Effector memory CD4-positive, alpha-beta T cell (primary cell): ENCODE results near the gene P4HA2.

Source experiments
- DNase-seq, 3 donors: peaks; one replicate each; pipeline ENCODE4 v3.0.0-alpha.2; 2020
- H3K27ac ChIP-seq: 2 replicates; pipeline ENCODE4 v1.7.0; 2013; ENCODE audit warnings: mild to moderate bottlenecking, low read length, moderate library complexity; ENCODE audit not compliant: insufficient read depth, poor library complexity, severe bottlenecking
- H3K27me3 ChIP-seq: replicated peaks from 2 replicates; pipeline ENCODE4 v1.7.0; 2013; ENCODE audit warnings: mild to moderate bottlenecking, low read length; ENCODE audit not compliant: insufficient read depth, control insufficient read depth, poor library complexity, severe bottlenecking
- H3K36me3 ChIP-seq: 2 replicates; pipeline ENCODE4 v1.7.0; 2013; ENCODE audit warnings: mild to moderate bottlenecking, low read length, moderate library complexity; ENCODE audit not compliant: control insufficient read depth, insufficient read depth
- H3K4me1 ChIP-seq: 2 replicates; pipeline ENCODE4 v1.7.0; 2013; ENCODE audit warnings: low read length, mild to moderate bottlenecking; ENCODE audit not compliant: control insufficient read depth, insufficient read depth, poor library complexity, severe bottlenecking
- H3K4me3 ChIP-seq: 2 replicates; pipeline ENCODE4 v1.7.0; 2013; ENCODE audit warnings: low read length, low read depth, mild to moderate bottlenecking; ENCODE audit not compliant: insufficient read depth, poor library complexity, severe bottlenecking
- H3K9me3 ChIP-seq: 2 replicates; pipeline ENCODE4 v1.7.0; 2013; ENCODE audit warnings: mild to moderate bottlenecking, low read length, moderate library complexity; ENCODE audit not compliant: control insufficient read depth

The P4HA2 gene

DNA sequence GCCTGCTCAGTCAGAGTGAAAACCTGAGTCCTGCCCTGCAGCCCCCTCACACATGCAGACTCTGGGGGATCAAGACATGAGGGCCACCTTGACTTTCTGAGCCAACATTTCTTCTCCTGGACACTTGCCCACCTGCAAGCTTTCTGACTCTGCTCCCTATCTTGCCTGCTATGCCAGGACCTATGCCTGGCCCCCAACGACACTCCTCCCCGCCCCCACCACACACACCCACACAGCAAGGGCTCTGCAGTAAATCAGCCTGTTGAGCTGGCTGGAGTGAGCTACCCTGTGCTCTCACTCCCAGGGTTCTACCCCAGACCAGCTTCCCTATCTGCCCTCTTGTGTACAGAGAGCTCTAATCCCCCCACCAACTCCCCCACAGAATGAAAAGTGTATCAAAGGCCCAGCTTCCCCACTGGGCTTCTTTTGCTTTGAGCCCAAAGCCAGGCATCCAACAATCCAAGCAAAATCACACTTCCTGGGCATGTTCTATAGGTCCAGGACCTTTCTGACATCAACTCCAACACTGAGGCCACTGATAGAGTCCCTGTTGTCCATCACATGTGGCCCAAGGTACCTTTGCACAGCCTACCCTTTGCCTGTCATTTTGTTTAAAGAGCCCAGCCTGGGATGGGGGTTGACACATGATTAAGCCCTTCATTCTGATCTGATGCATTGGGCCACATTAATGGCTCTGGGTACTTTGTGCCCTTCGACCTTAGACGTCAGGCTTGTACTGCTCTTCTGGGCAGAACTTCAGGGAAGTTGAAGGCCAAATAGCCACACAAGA is 37.1 kb upstream of the P4HA2 start:
- no peaks in the 10 kb centered on the region for H3K36me3 ChIP-seq
- no peaks in the 10 kb centered on the region for H3K27me3 ChIP-seq
- H3K9me3 ChIP-seq: no peaks in the 10 kb centered on the region
- H3K4me3 ChIP-seq: no peak overlapping the region
- H3K27ac ChIP-seq: no peak overlapping the region
- no peak for DNase-seq
- H3K4me1 ChIP-seq: no peaks in the 10 kb centered on the region

DNA sequence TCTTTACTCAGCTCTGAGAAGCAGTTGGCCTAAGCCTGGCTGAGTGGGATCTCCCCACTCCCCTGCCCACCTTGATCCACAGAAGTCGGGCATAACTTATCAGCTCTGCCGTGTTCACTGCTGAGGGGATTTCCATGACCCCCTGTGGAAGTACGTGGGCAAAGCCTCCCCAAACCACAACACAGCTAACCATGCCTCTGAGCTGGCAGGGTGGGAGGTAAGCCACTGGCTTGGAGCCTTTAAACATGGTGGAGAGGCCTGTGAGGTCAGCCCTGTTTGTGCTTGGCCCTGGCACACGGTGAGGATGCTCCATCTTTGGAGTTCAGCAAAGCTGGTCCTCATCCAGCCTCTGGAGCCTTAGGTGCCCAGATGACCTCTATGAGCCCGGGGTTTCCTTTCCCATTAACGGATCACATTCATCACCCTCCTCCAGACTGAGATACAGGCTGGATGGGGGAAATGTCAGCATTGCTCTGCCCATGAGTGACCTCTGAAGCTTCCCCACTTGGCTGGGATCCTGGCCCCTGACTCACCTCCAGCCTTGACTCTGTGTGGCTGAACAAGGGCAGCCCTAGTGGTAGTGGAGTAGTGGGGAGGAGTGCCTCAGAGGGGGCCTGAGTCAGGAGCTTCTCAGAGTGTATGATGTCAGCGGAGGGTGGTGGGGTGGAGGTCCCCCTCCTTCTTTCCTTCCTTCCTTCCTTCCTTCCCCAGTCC is 36.1 kb upstream of the P4HA2 start:
- Histone ChIP-seq H3K27ac (no peak overlapping the region), H3K4me3 (no peak overlapping the region), H3K27me3 (no peaks in the 10 kb centered on the region), H3K4me1 (no peaks in the 10 kb centered on the region), H3K9me3 (no peaks in the 10 kb centered on the region), H3K36me3 (no peaks in the 10 kb centered on the region)
- no peak for DNase-seq

DNA sequence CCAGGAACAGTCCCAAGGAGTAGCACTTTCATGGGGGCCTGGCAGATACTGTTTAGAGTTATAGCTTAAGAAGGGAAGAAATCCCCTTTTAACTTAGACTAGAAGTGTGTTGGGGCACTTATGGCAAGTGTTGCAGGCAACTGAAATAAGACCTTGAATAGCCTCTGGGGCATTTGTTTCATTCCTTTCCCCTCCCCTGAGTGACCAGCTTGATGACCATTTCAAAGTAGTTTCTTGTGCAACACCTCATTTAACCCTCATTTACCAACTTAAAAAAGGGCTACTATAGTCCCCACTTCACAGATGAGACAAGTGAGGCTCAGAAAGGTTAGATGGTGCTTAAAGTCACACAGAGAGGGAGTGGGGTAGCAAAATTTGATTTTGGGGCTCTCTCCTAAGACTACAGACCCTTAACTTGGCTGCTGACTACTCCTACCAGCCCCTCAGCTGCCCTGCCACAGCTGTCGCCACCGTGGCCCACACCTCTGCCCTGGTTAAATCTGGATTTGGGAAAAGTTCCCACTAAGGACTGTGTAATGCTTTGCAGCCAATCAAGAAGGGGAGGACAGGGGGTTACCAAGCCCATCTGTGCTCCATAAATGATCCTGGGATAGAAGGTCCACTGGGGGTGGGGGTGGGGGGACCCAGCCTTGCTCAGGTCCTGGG is 35.4 kb upstream of the P4HA2 start:
- no peaks in the 10 kb centered on the region for H3K9me3 ChIP-seq
- DNase-seq: no peak
- H3K27me3 ChIP-seq: peaks cover 4% of the 10 kb centered on the region
- no peak overlapping the region for H3K27ac ChIP-seq
- H3K36me3 ChIP-seq: no peaks in the 10 kb centered on the region
- H3K4me1 ChIP-seq: no peaks in the 10 kb centered on the region
- no peak overlapping the region for H3K4me3 ChIP-seq

DNA sequence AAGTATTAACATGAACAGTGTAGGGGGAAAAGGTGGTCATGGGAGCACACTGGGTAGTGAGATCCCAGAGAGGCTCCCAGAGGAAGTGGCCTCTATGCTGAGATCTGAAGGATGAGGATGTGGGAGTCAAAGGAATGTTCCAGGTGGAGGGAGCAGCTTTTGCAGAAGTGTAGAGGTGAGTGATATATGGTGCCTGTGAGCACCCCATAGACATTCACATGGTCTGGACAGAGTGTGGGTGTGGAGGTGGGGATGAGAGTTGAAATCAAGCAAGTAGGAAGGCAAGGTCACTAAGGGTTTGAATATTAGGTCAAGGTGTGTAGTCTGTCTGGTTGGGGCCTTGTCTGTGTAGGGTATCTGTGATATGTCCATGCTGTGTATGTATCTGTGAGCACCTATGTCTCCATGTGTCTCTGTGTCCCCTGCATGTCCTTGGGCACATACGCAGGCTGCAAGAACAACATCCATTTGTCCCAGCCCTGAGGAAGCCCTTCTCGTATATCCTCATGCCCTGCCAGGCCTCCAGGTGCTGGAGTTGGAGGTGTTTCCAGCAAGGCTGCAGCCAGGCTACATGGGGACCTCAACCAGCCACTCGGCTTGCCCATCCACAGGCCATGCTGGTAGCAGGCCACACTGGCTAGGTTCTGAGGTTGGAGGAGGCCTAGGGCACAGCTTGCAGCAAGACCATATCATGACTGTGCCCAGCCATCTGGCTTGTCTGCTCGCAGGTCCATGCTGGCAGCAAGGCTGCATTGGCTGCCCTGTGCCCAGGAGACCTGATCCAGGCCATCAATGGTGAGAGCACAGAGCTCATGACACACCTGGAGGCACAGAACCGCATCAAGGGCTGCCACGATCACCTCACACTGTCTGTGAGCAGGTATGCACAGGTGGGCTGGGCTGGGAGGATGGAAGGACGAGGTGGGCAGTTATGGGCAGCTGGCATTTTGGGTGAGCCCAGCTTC is 34.5 kb upstream of the P4HA2 start:
- H3K4me3 ChIP-seq: no peak overlapping the region
- H3K27ac ChIP-seq: no peak overlapping the region
- H3K9me3 ChIP-seq: no peaks in the 10 kb centered on the region
- H3K4me1 ChIP-seq: no peaks in the 10 kb centered on the region
- no peaks in the 10 kb centered on the region for H3K36me3 ChIP-seq
- DNase-seq: no peak
- H3K27me3 ChIP-seq: peaks cover 8% of the 10 kb centered on the region

DNA sequence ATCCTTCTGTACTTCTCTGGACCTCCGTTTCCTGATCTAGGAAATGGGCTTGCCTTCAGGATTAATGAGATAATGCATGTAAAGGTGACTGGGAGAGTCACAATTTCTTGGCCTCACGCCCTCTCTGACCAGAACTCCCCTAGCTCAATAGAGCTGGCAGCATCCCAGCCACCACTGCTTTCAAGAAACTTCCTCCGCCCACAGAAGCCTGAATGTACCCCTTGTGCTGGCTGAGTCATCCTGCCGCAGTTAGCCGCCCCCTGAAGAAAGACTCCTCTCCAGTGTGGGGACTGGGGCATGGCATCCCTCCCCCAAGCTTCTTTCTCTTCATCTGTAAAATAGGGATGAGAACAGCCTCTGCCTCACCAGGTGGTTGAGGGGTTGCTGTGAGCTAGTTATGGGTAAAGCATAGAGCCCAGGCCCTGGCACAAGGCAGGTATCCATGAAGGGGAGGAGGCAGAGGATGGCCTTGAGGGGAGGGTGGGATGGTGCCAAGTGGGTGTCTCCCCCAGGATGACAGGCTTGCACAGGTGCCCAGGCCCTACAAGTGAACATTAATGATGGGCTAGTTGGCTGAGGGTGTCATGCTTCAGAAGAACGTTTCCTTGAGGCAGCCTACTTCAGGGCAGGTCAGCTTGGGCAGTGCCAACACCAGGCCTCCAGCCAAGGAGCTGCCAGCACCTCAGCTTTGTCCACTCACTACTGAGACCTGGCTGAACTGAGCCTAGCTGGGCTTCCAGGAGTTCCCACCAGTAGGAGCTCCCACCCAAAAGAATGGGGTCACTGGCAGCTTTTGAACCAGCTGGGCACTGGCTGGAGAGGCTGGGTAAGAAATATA is 33.3 kb upstream of the P4HA2 start:
- no peak overlapping the region for H3K4me3 ChIP-seq
- H3K36me3 ChIP-seq: no peaks in the 10 kb centered on the region
- DNase-seq: no peak
- H3K27me3 ChIP-seq: peaks cover 8% of the 10 kb centered on the region
- H3K4me1 ChIP-seq: no peaks in the 10 kb centered on the region
- H3K27ac ChIP-seq: no peak overlapping the region
- H3K9me3 ChIP-seq: no peaks in the 10 kb centered on the region

DNA sequence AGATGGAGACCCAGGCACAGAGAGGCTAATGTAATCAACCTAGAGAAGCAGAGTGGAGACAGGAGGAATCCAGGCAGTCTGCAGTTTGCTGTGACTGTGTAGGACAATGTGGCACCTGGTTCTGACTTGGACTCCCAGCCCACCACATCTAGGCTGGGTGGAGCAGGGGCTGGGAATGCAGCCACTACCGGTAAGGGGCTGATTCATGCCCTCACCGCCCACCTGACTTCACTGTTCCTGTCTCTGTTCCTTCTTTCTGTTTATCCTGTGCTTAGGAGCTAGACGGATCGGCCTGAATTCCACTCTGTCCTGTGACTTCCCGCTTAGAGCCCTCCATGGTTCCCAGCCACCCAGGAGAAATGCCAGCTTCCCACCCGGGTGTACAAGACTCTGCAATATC is 32.4 kb upstream of the P4HA2 start:
- no peaks in the 10 kb centered on the region for H3K36me3 ChIP-seq
- H3K9me3 ChIP-seq: no peaks in the 10 kb centered on the region
- H3K27ac ChIP-seq: no peak overlapping the region
- no peak overlapping the region for H3K4me3 ChIP-seq
- DNase-seq: no peak
- peaks cover 8% of the 10 kb centered on the region for H3K27me3 ChIP-seq
- H3K4me1 ChIP-seq: no peaks in the 10 kb centered on the region

DNA sequence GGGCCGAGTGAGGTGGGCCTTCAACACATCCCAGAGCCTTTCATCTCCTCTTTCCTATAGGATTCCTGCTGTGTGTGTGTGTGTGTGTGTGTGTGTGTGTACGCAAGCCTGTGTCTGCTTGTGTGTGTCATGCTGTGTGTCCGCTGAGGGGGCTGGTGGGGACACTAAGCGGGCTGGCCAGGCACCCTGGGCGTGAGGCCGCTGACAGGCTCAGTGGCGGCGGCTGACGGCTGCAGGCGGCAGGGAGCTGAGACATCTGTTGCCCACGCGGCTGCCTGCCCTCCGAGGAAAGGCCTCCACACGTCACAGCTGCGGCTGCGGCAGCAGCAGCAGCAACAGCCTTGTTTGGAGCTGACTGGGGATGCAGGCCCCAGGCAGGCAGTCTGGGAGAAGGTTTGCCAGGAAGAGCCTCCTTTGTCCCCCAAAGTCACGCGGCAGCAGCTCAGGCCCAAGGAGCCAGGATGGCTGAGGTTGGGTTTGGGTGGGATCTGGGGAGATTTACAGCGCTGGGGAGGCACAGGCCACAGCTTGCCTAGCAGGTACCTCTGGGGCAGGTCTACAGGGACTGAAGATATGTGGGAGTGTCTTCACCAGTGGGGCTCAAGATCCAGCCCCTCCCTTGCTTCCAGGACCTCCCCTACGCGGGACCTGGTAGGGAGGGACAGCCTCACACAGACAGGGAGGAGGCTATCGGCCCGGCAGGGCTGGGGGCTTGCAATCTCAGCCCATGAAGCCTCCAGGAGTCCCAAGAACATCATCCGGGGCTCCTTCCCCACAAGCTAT is 31.6 kb upstream of the P4HA2 start:
- no peak overlapping the region for H3K4me3 ChIP-seq
- H3K9me3 ChIP-seq: no peaks in the 10 kb centered on the region
- no peaks in the 10 kb centered on the region for H3K4me1 ChIP-seq
- H3K36me3 ChIP-seq: no peaks in the 10 kb centered on the region
- no peak for DNase-seq
- no peak overlapping the region for H3K27ac ChIP-seq
- H3K27me3 ChIP-seq: peaks cover 8% of the 10 kb centered on the region

DNA sequence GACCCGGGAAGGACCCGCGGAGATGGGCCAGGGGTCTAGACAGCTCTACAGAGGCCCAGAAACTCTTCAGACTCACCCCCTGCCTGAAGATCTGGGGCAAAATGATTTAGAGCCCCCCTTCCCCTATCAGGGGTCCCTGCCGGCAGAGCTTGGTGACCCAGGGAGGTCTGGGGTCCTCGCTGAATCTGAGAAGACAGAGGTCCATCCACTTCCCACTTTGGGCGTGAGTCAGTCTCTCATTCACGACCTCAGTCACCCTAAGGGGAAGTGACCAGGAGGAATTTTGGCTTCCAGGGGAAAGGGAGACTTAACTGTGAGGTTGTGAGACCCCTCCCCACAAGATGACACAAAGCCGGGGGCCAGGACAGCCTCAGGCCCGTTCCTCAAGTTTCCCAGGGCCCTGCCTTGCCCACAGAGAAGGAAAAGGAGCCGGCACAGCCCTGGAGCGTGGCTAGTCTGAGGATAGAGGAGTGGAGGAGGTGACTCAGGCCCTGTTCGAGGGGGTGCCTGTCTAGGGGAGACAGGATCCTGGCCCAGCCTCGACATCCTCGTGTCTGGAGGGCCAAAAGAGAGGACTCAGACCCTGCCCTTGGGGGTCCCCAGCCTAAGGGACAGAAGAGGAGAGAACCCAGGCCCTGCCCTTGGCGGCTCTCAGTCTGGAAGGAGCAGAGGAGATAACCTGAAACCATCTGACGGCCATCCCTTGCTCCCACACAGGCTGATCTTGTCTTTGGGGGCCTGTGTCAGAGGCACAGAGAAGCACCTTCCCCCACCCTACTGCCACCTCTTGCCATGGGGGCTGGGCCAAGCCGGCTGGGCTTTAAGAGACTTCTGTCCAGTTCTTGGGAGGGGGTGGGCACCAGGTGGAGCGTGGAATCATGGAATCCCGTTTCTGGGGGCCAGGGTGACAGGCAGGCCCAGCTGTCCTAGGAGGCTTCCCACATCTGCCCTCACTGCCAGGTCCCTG is 30.7 kb upstream of the P4HA2 start:
- H3K9me3 ChIP-seq: no peaks in the 10 kb centered on the region
- no peak overlapping the region for H3K27ac ChIP-seq
- no peak overlapping the region for H3K4me3 ChIP-seq
- no peaks in the 10 kb centered on the region for H3K4me1 ChIP-seq
- no peaks in the 10 kb centered on the region for H3K36me3 ChIP-seq
- DNase-seq: no peak
- peaks cover 8% of the 10 kb centered on the region for H3K27me3 ChIP-seq
